Muscle of leg (tissue), 11 donors: ENCODE measurements around the gene DOCK8. TPM values are rescaled to one million over a fixed set of nuclear protein-coding genes. Genes with fewer than 3 reads are reported as not detected.
A peak's percentile ranks its signal among the peaks of the same experiment; 100 is the strongest.

Experiments used
- DNase-seq: peaks from one replicate; pipeline ENCODE4 v3.0.0; 2013
- H3K27ac ChIP-seq: one replicate; pipeline ENCODE4 v1.5.1; 2013; ENCODE audit warnings: mild to moderate bottlenecking, low read length, control low read depth
- H3K27me3 ChIP-seq: one replicate; pipeline ENCODE4 v1.6.1; 2013; ENCODE audit warnings: low read length; ENCODE audit not compliant: control insufficient read depth, insufficient read depth
- H3K36me3 ChIP-seq: one replicate; pipeline ENCODE4 v1.6.1; 2013; ENCODE audit warnings: low read length; ENCODE audit not compliant: control insufficient read depth, insufficient read depth
- H3K4me1 ChIP-seq: one replicate; pipeline ENCODE4 v1.6.1; 2013; ENCODE audit warnings: low read length; ENCODE audit not compliant: control insufficient read depth, insufficient read depth
- H3K4me3 ChIP-seq: one replicate; pipeline ENCODE4 v1.5.1; 2013; ENCODE audit warnings: low read length, control low read depth
- H3K9me3 ChIP-seq: replicated peaks from 2 replicates; pipeline ENCODE4 v1.6.1; 2013; ENCODE audit warnings: low read depth, low read length; ENCODE audit not compliant: control insufficient read depth
- WGBS: methylation state at CpG from one replicate; pipeline ENCODE4 v1.1.5; 2013; ENCODE audit warnings: missing lambda C conversion rate; ENCODE audit not compliant: insufficient coverage; 5-methylcytosine and 5-hydroxymethylcytosine counted together
- polyA plus RNA-seq, 8 donors: library from polyadenylated mRNA; unstranded; fragments of 120-200 nt; gene quantifications; one replicate each; pipeline versions ENCODE4 v1.2.1 to v1.2.3, GENCODE V29; 2013; ENCODE audit warnings: inconsistent platforms in 1 of 8, low replicate concordance in 1 of 8; ENCODE audit not compliant: insufficient read length in 8 of 8, insufficient read depth in 1 of 8
- total RNA-seq: library from RNA; stranded (reverse); fragments of 120-200 nt; gene quantifications from one replicate; pipeline ENCODE4 v1.2.4, GENCODE V29; 2013

DOCK8 gene
- total and polyA plus RNA-seq, 9 donors: 3.2 to 8.4 (median 5.7) TPM

GRCh38 chr9:447230-448025, 232.8 kb downstream of the DOCK8 start:
- peaks cover 9% of the 10 kb centered on the region for H3K36me3 ChIP-seq
- H3K9me3 ChIP-seq: no peaks in the 10 kb centered on the region
- no peak overlapping the region for H3K27ac ChIP-seq
- H3K27me3 ChIP-seq: no peaks in the 10 kb centered on the region
- no peak overlapping the region for H3K4me3 ChIP-seq
- DNase-seq: no peak
- H3K4me1 ChIP-seq: peaks cover 3% of the 10 kb centered on the region
- WGBS: no CpG with 5 or more reads among the region's 4 CpGs

- Histone ChIP-seq H3K27ac (no peak overlapping the region), H3K36me3 (peaks cover 4% of the 10 kb centered on the region), H3K4me3 (no peak overlapping the region), H3K4me1 (peaks cover 1% of the 10 kb centered on the region), H3K27me3 (no peaks in the 10 kb centered on the region), H3K9me3 (no peaks in the 10 kb centered on the region)
- DNase-seq: no peak
- no CpG with 5 or more reads among the region's 2 CpGs for WGBS
These were observed 235.4 kb downstream of the DOCK8 start for GRCh38 chr9:450057-450456.

GRCh38 chr9:450561-450960, 235.9 kb downstream of the DOCK8 start:
- H3K4me3 ChIP-seq: no peak overlapping the region
- no peak for DNase-seq
- WGBS: 100% methylated on average over 1 of the region's 4 CpGs
- no peaks in the 10 kb centered on the region for H3K4me1 ChIP-seq
- H3K27me3 ChIP-seq: no peaks in the 10 kb centered on the region
- peaks cover 2% of the 10 kb centered on the region for H3K36me3 ChIP-seq
- H3K9me3 ChIP-seq: no peaks in the 10 kb centered on the region
- no peak overlapping the region for H3K27ac ChIP-seq

GRCh38 chr9:453832-454231, 239.2 kb downstream of the DOCK8 start:
- Histone ChIP-seq H3K4me1 (no peaks in the 10 kb centered on the region), H3K9me3 (no peaks in the 10 kb centered on the region), H3K27me3 (no peaks in the 10 kb centered on the region), H3K27ac (no peak overlapping the region), H3K36me3 (peaks cover 2% of the 10 kb centered on the region), H3K4me3 (no peak overlapping the region)
- WGBS: 60% methylated on average over 1 of the region's 3 CpGs
- no peak for DNase-seq

GRCh38 chr9:456365-456764, 241.7 kb downstream of the DOCK8 start:
- Histone ChIP-seq H3K27me3 (no peaks in the 10 kb centered on the region), H3K4me3 (no peak overlapping the region), H3K36me3 (peaks cover 2% of the 10 kb centered on the region), H3K9me3 (no peaks in the 10 kb centered on the region), H3K27ac (no peak overlapping the region), H3K4me1 (no peaks in the 10 kb centered on the region)
- peak; percentile 25 for DNase-seq
- WGBS: 18% methylated on average over 5 of the region's 6 CpGs

GRCh38 chr9:458590-458989, 243.9 kb downstream of the DOCK8 start:
- DNase-seq: no peak
- no peaks in the 10 kb centered on the region for H3K9me3 ChIP-seq
- 86% methylated on average over 2 of the region's 6 CpGs for WGBS
- H3K4me3 ChIP-seq: no peak overlapping the region
- H3K27ac ChIP-seq: no peak overlapping the region
- no peaks in the 10 kb centered on the region for H3K27me3 ChIP-seq
- H3K4me1 ChIP-seq: peaks cover 2% of the 10 kb centered on the region
- H3K36me3 ChIP-seq: no peaks in the 10 kb centered on the region

GRCh38 chr9:459491-460444, 245.1 kb downstream of the DOCK8 start:
- Histone ChIP-seq H3K36me3 (no peaks in the 10 kb centered on the region), H3K27me3 (no peaks in the 10 kb centered on the region), H3K4me3 (no peak overlapping the region), H3K27ac (no peak overlapping the region), H3K9me3 (no peaks in the 10 kb centered on the region), H3K4me1 (peaks cover 9% of the 10 kb centered on the region)
- WGBS: no CpG with 5 or more reads among the region's 4 CpGs
- no peak for DNase-seq

- Histone ChIP-seq H3K4me3 (no peak overlapping the region), H3K36me3 (no peaks in the 10 kb centered on the region), H3K27me3 (no peaks in the 10 kb centered on the region), H3K9me3 (no peaks in the 10 kb centered on the region), H3K4me1 (peaks cover 9% of the 10 kb centered on the region), H3K27ac (no peak overlapping the region)
- 100% methylated on average over 1 of the region's 2 CpGs for WGBS
- DNase-seq: no peak
These were observed 247.5 kb downstream of the DOCK8 start for GRCh38 chr9:462121-462520.

GRCh38 chr9:462606-463005, 247.9 kb downstream of the DOCK8 start:
- H3K36me3 ChIP-seq: no peaks in the 10 kb centered on the region

GRCh38 chr9:463455-464171, 248.9 kb downstream of the DOCK8 start:
- H3K27ac ChIP-seq: no peak overlapping the region

More at GRCh38 chr9:462606-463005, 247.9 kb downstream of the DOCK8 start:
- Histone ChIP-seq H3K4me3 (no peak overlapping the region), H3K4me1 (peaks cover 9% of the 10 kb centered on the region), H3K9me3 (no peaks in the 10 kb centered on the region), H3K27me3 (no peaks in the 10 kb centered on the region), H3K27ac (no peak overlapping the region)
- WGBS: no CpG with 5 or more reads among the region's 1 CpG
- DNase-seq: no peak

More at GRCh38 chr9:463455-464171, 248.9 kb downstream of the DOCK8 start:
- peaks cover 9% of the 10 kb centered on the region for H3K4me1 ChIP-seq
- H3K27me3 ChIP-seq: no peaks in the 10 kb centered on the region
- DNase-seq: no peak
- WGBS: 96% methylated on average over 3 of the region's 8 CpGs
- no peaks in the 10 kb centered on the region for H3K9me3 ChIP-seq
- no peaks in the 10 kb centered on the region for H3K36me3 ChIP-seq
- no peak overlapping the region for H3K4me3 ChIP-seq
